IMR-90 (cell line): ENCODE data around the gene FHAD1. TPM values are rescaled to one million over a fixed set of nuclear protein-coding genes. Genes with fewer than 3 reads are reported as not detected.

ENCODE experiments used
- ATAC-seq: fragments of 200-7000 bp; cut with Tn5 transposase; 2 replicates; pipeline ENCODE4 v1.9.1; 2020; ENCODE audit warnings: low read depth, mild to moderate bottlenecking, moderate library complexity
- BruUV-seq: library from RNA; stranded (reverse); fragments of 400-500 nt; replicated peaks from 2 replicates; lab custom pipeline; 2021; lab: Mats Ljungman, UMichigan
- CTCF ChIA-PET: fragments of 300-600 bp; formaldehyde crosslinking; extraction: SDS; loops from one replicate; lab custom pipeline; 2021; ENCODE audit warnings: antibody characterized with exemption; lab: Yijun Ruan, JAX
- POLR2A ChIA-PET: fragments of 300-600 bp; sonication (Branson Sonifier 250); formaldehyde crosslinking; loops from one replicate; lab custom pipeline; 2022; ENCODE audit warnings: antibody characterized with exemption; ENCODE audit not compliant: unreplicated experiment; lab: Charles Lee
- DNase-seq: peaks from one replicate; pipeline ENCODE4 v3.0.0; 2013
- H2AFZ ChIP-seq: replicated peaks from 2 replicates; pipeline ENCODE3; 2013; ENCODE audit warnings: low read length, mild to moderate bottlenecking; ENCODE audit not compliant: poor library complexity
- H2AK5ac ChIP-seq: 2 replicates; pipeline ENCODE4 v1.6.1; 2013; ENCODE audit warnings: low read depth, low read length, inconsistent platforms
- H2AK9ac ChIP-seq: replicated peaks from 2 replicates; pipeline ENCODE3; 2013; ENCODE audit warnings: mild to moderate bottlenecking, low read depth, low read length, moderate library complexity; ENCODE audit not compliant: poor library complexity
- H2BK120ac ChIP-seq: 2 replicates; pipeline ENCODE4 v1.6.1; 2013; ENCODE audit warnings: low read depth, low read length, inconsistent platforms
- H2BK15ac ChIP-seq: 3 replicates; pipeline ENCODE4 v1.6.1; 2013; ENCODE audit warnings: low read depth, low read length, inconsistent platforms
- H2BK20ac ChIP-seq: 2 replicates; pipeline ENCODE4 v1.6.1; 2013; ENCODE audit warnings: low read depth, mild to moderate bottlenecking, inconsistent platforms, low read length, moderate library complexity
- H2BK5ac ChIP-seq: 2 replicates; pipeline ENCODE4 v1.6.1; 2013; ENCODE audit warnings: mild to moderate bottlenecking, low read depth, low read length, inconsistent platforms; ENCODE audit not compliant: poor library complexity, severe bottlenecking
- H3K14ac ChIP-seq: replicated peaks from 2 replicates; pipeline ENCODE4 v1.6.1; 2013; ENCODE audit warnings: low read depth, low read length, inconsistent platforms
- H3K18ac ChIP-seq: 2 replicates; pipeline ENCODE4 v1.6.1; 2013; ENCODE audit warnings: low read depth, low read length, control low read depth
- H3K23ac ChIP-seq: 2 replicates; pipeline ENCODE4 v1.6.1; 2013; ENCODE audit warnings: low read depth, low read length, inconsistent platforms
- H3K27ac ChIP-seq: 2 replicates; pipeline ENCODE4 v1.5.1; 2013; ENCODE audit warnings: mild to moderate bottlenecking, control low read depth, low read length; ENCODE audit not compliant: insufficient read depth
- H3K27me3 ChIP-seq: 2 replicates; pipeline ENCODE4 v1.6.1; 2013; ENCODE audit warnings: low read length; ENCODE audit not compliant: control insufficient read depth, insufficient read depth
- H3K36me3 ChIP-seq: 2 replicates; pipeline ENCODE4 v1.6.1; 2013; ENCODE audit warnings: low read length, mixed read lengths; ENCODE audit not compliant: control insufficient read depth, insufficient read depth
- H3K4ac ChIP-seq: 2 replicates; pipeline ENCODE4 v1.6.1; 2013; ENCODE audit warnings: low read depth, low read length, inconsistent platforms
- H3K4me1 ChIP-seq: 2 replicates; pipeline ENCODE4 v1.6.1; 2013; ENCODE audit warnings: low read length, mixed read lengths; ENCODE audit not compliant: control insufficient read depth, insufficient read depth
- H3K4me2 ChIP-seq: 2 replicates; pipeline ENCODE4 v1.6.1; 2013; ENCODE audit warnings: low read depth, mild to moderate bottlenecking, control low read depth, low read length, moderate library complexity
- H3K4me3 ChIP-seq: 2 replicates; pipeline ENCODE4 v1.5.1; 2013; ENCODE audit warnings: low read depth, mild to moderate bottlenecking, control low read depth, low read length, moderate library complexity; ENCODE audit not compliant: insufficient read depth
- H3K56ac ChIP-seq: 2 replicates; pipeline ENCODE4 v1.6.1; 2013; ENCODE audit warnings: low read length, inconsistent platforms; ENCODE audit not compliant: insufficient read depth; ENCODE audit errors: extremely low read depth
- H3K79me1 ChIP-seq, 2 experiments: 2 replicates each; pipeline ENCODE4 v1.6.1; 2013; ENCODE audit warnings: low read length in 2 of 2, inconsistent platforms in 1 of 2, low read depth in 1 of 2
- H3K9ac ChIP-seq: 2 replicates; pipeline ENCODE4 v1.6.1; 2013; ENCODE audit warnings: low read depth, low read length, control low read depth
- H3K9me1 ChIP-seq: 2 replicates; pipeline ENCODE4 v1.6.1; 2013; ENCODE audit warnings: low read length, inconsistent platforms; ENCODE audit not compliant: insufficient read depth
- H3K9me3 ChIP-seq: 2 replicates; pipeline ENCODE4 v1.6.1; 2013; ENCODE audit warnings: low read length; ENCODE audit not compliant: control insufficient read depth, insufficient read depth
- H4K20me1 ChIP-seq: 2 replicates; pipeline ENCODE4 v1.6.1; 2013; ENCODE audit warnings: low read length, inconsistent platforms; ENCODE audit not compliant: insufficient read depth
- H4K5ac ChIP-seq: 2 replicates; pipeline ENCODE4 v1.6.1; 2013; ENCODE audit warnings: mild to moderate bottlenecking, low read depth, low read length, control low read depth
- H4K8ac ChIP-seq, 2 experiments: 2 replicates each; pipeline ENCODE4 v1.6.1; 2013; ENCODE audit warnings: low read depth in 2 of 2, low read length in 2 of 2, control low read depth in 1 of 2, inconsistent platforms in 1 of 2
- H4K91ac ChIP-seq: 2 replicates; pipeline ENCODE4 v1.6.1; 2013; ENCODE audit warnings: low read depth, low read length, inconsistent platforms; ENCODE audit not compliant: insufficient read depth
- FOS ChIP-seq: fragments of 150-350 bp; IDR thresholded peaks from 2 replicates; pipeline ENCODE4 v1.6.1; 2016; ENCODE audit warnings: low read depth, low read length
- MAFK ChIP-seq: IDR thresholded peaks from 2 replicates; pipeline ENCODE4 v1.6.1; 2012; ENCODE audit warnings: low read depth, low read length, improper control_type of control experiment
- WGBS, 2 experiments: methylation state at CpG; one replicate each; pipeline versions ENCODE4 v1.1.5 to v1.1.7; 2013; ENCODE audit warnings: missing lambda C conversion rate in 2 of 2; ENCODE audit not compliant: insufficient read length in 1 of 2; ENCODE audit errors: extremely low coverage in 2 of 2; 5-methylcytosine and 5-hydroxymethylcytosine counted together
- dilution Hi-C: fragments of 300-500 bp; cut with HindIII; formaldehyde crosslinking; loops from one replicate; pipeline ENCODE4 v1.14.3; 2018; ENCODE audit warnings: low sequenced_read_pairs; ENCODE audit not compliant: unreplicated experiment
- in situ Hi-C: fragments of 300-500 bp; cut with MboI; formaldehyde crosslinking; loops from 3 replicates; pipeline ENCODE4 v1.14.3; 2019; ENCODE audit warnings: low sequenced_read_pairs, inconsistent platforms, mixed read lengths
- intact Hi-C: fragments of 100-400 bp; cut with micrococcal nuclease; formaldehyde crosslinking; loops from 2 replicates; pipeline ENCODE4 v1.10.0; 2022
- polyA plus RNA-seq, 3 experiments: library from polyadenylated mRNA; depleted of rRNA; stranded (reverse); fragments of >200 nt; gene quantifications; 2 replicates each; pipeline ENCODE4 v1.2.3, GENCODE V29; 2012; ENCODE audit warnings: low replicate concordance in 1 of 3
- total RNA-seq: library from RNA; depleted of rRNA; stranded (reverse); fragments of >200 nt; gene quantifications from 2 replicates; pipeline ENCODE4 v1.2.3, GENCODE V29; 2012
- TF ChIP-seq, protein P1 (sequence below): fragments of 150-350 bp; IDR thresholded peaks from 2 replicates; pipeline ENCODE4 v1.6.1; 2017; ENCODE audit warnings: mild to moderate bottlenecking, antibody characterized with exemption, low read length, low read depth

The FHAD1 gene
- total and polyA plus RNA-seq, 2 of the 4 experiments (the other 2 are of a cell fraction), result not detected

DNA sequence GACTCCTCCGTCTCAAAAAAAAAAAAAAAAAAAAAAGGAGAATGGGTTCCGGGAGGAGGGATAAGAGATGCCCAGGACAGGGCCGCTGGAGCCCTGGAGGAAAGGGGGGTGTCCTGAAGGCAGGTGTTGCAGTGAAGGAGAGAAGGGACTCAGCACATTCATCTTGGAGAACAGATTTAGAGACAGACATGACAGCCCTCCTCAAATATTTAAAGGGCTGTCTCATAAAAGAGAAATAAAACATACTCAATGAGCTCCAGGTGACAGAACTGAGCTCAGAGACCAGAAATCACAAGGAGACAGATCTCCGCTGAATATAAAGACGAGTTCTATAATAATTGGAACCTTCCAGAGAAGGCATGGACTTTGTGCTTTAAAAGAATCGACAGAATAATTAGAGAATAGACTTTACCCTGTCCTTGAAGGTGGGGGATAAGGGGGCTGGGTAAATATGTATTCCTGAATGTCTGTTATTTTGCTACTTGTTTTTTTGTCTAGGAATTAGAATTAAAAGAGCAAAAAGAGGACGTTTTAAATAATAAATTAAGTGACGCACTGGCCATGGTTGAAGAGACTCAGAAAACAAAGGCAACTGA, 110.7 kb downstream of the FHAD1 start:
- no peak overlapping the region for H2AK9ac ChIP-seq
- ATAC-seq (no peak), DNase-seq (no peak)
- peak overlapping the region; percentile 75; the same call in 1 of the 2 replicates for H2BK120ac ChIP-seq
- no peak overlapping the region for H3K9ac ChIP-seq
- H3K18ac ChIP-seq, result no peak overlapping the region
- WGBS, 2 experiments, result 100% methylated on average over 2 of the region's 8 CpGs; no CpG with 5 or more reads in 1 of the 2 experiments
- POLR2A ChIA-PET, result no interaction called here
- no peak overlapping the region for H4K91ac ChIP-seq
- H3K4me2 ChIP-seq, result no peak overlapping the region
- no peaks in the 10 kb centered on the region for H4K20me1 ChIP-seq
- no peaks in the 10 kb centered on the region for H3K79me1 ChIP-seq
- H2AFZ ChIP-seq, result no peak overlapping the region
- 0 out of 2 replicates have a peak overlapping the region, but pooled peaks have one; percentile 21 for H4K5ac ChIP-seq
- no peak overlapping the region for H3K4me3 ChIP-seq
- in situ Hi-C loops, result no loop called here
- TF ChIP-seq FOS (no peak), MAFK (no peak)
- TF ChIP-seq, protein P1, sequence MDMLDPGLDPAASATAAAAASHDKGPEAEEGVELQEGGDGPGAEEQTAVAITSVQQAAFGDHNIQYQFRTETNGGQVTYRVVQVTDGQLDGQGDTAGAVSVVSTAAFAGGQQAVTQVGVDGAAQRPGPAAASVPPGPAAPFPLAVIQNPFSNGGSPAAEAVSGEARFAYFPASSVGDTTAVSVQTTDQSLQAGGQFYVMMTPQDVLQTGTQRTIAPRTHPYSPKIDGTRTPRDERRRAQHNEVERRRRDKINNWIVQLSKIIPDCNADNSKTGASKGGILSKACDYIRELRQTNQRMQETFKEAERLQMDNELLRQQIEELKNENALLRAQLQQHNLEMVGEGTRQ, result no peak
- BruUV-seq, result no TSS peak
- no peak overlapping the region for H3K14ac ChIP-seq
- H2BK15ac ChIP-seq, result 0 out of 3 replicates have a peak overlapping the region, but pooled peaks have one; percentile 60
- intact Hi-C loops, result no loop called here
- H3K9me1 ChIP-seq, result peaks cover 10% of the 10 kb centered on the region
- H3K4me1 ChIP-seq, result peaks cover 7% of the 10 kb centered on the region
- H2BK20ac ChIP-seq, result peak overlapping the region; percentile 27; the same call in 1 of the 2 replicates
- H3K56ac ChIP-seq, result no peak overlapping the region
- no peaks in the 10 kb centered on the region for H3K27me3 ChIP-seq
- H3K9me3 ChIP-seq, result no peaks in the 10 kb centered on the region
- no peaks in the 10 kb centered on the region for H3K36me3 ChIP-seq
- no peak overlapping the region for H3K4ac ChIP-seq
- CTCF ChIA-PET, result no interaction called here
- no peak overlapping the region for H2AK5ac ChIP-seq
- no peak overlapping the region for H3K23ac ChIP-seq
- H4K8ac ChIP-seq, result no peak overlapping the region
- H2BK5ac ChIP-seq, result no peak overlapping the region
- dilution Hi-C loops, result no loop called here
- no peak overlapping the region; the same call in 1 of the 2 replicates for H3K27ac ChIP-seq
